ENCODE measurements around the gene IFITM10. TPM values are rescaled to one million over a fixed set of nuclear protein-coding genes. Genes with fewer than 3 reads are reported as not detected.

IFITM10 gene
- total and polyA plus RNA-seq, 10 of the 15 experiments (the other 5 are each of a cell fraction or from before 2014, with no cell fraction given), result 0.04 to 0.27 TPM; not detected in 8

GRCh38 chr11:1738380-1738779, 12.0 kb downstream of the IFITM10 start:
- FAIRE-seq (no peak), DNase-seq (ENCODE audit: low read depth, low spot score) (no peak), ATAC-seq (no peak)
- SMC1A ChIA-PET (ENCODE audit: uncharacterized antibody, unreplicated experiment), result no interaction called here
- Histone ChIP-seq H3K27me3 (replicated peaks in 1 of 2; ENCODE audit: control insufficient read depth in 2 of 2, insufficient read depth in 2 of 2, low read length in 1 of 2) (no peaks in the 10 kb centered on the region), H3K4me1 (ENCODE audit: control insufficient read depth, insufficient read depth, low read length) (no peaks in the 10 kb centered on the region), H3K79me2 (ENCODE audit: control insufficient read depth, insufficient read depth, low read length) (no peaks in the 10 kb centered on the region), H3K36me3 (ENCODE audit: control insufficient read depth in 2 of 2, insufficient read depth in 2 of 2, low read length in 1 of 2) (no peaks in the 10 kb centered on the region), H4K20me1 (ENCODE audit: control insufficient read depth, insufficient read depth) (no peaks in the 10 kb centered on the region), H3K4me2 (ENCODE audit: control insufficient read depth, insufficient read depth) (no peak overlapping the region), H3K4me3 (no peak overlapping the region), H3K9ac (ENCODE audit: control insufficient read depth, insufficient read depth, low read length) (no peak overlapping the region), H3K9me3 (replicated peaks; ENCODE audit: control insufficient read depth, insufficient read depth, low read length) (peaks cover 2% of the 10 kb centered on the region; the same call in 2 of the 3 replicates), H2AFZ (ENCODE audit: control insufficient read depth, low read depth, low read length) (no peak overlapping the region), H3K27ac (ENCODE audit: control insufficient read depth, insufficient read depth) (no peak overlapping the region)
- WGBS (ENCODE audit: insufficient coverage, insufficient replicate concordance, low lambda C conversion rate, missing lambda C conversion rate), result 75% methylated on average over 10 of the region's 10 CpGs
- POLR2A ChIA-PET, result no interaction called here
- BruUV-seq (replicated peaks), result no TSS peak
- intact Hi-C loops (cut with micrococcal nuclease; ENCODE audit: unreplicated experiment), result no loop called here
- in situ Hi-C loops (cut with MboI), result no loop called here
- CTCF ChIA-PET, result no interaction called here
- RAD21 ChIA-PET (ENCODE audit: unreplicated experiment), result no interaction called here
- no peak for TF ChIP-seq PKNOX1 (IDR thresholded peaks at IDR 0.05)
- no peak for TF ChIP-seq ZNF274 (IDR thresholded peaks at IDR 0.05; ENCODE audit: insufficient read depth, insufficient read length)
- no peak for TF ChIP-seq ATF3 (IDR thresholded peaks at IDR 0.05; ENCODE audit: borderline replicate concordance, extremely low read depth, low read depth, low read length)
- TF ChIP-seq CTCF (IDR thresholded peaks at IDR 0.05 in 2 of 3, conservative IDR thresholded peaks at IDR 0.05 in 1 of 3; ENCODE audit: control insufficient read depth in 2 of 3, extremely low read depth in 1 of 3, insufficient read depth in 1 of 3, low read depth in 3 of 3, low read length in 3 of 3), result no peak
- TF ChIP-seq BCL11A (IDR thresholded peaks at IDR 0.05; ENCODE audit: low read depth, low read length), result no peak
- TF ChIP-seq ZBTB4 (CRISPR knock-in tag; IDR thresholded peaks at IDR 0.05), result no peak

Data from GM12878 (cell line).